GM18498 (cell line): ENCODE data around the gene GJB3.
"Not testable (repeated sequence)": the region's sequence is repeated elsewhere in the genome, so short reads cannot be mapped to it uniquely, and the experiment has no call there.

Experiments used
- ATAC-seq: cut with Tn5 transposase; IDR thresholded peaks from one replicate; pipeline ENCODE4 v1.9.1; 2021; ENCODE audit warnings: mild to moderate bottlenecking, moderate library complexity; ENCODE audit not compliant: unreplicated experiment

Gene GJB3

GRCh38 chr1:34818862-34819261, 37.8 kb downstream of the GJB3 start:
- ATAC-seq: not testable (repeated sequence)

- no peak for ATAC-seq
These were observed 41.2 kb downstream of the GJB3 start for GRCh38 chr1:34822202-34822601.

DNA sequence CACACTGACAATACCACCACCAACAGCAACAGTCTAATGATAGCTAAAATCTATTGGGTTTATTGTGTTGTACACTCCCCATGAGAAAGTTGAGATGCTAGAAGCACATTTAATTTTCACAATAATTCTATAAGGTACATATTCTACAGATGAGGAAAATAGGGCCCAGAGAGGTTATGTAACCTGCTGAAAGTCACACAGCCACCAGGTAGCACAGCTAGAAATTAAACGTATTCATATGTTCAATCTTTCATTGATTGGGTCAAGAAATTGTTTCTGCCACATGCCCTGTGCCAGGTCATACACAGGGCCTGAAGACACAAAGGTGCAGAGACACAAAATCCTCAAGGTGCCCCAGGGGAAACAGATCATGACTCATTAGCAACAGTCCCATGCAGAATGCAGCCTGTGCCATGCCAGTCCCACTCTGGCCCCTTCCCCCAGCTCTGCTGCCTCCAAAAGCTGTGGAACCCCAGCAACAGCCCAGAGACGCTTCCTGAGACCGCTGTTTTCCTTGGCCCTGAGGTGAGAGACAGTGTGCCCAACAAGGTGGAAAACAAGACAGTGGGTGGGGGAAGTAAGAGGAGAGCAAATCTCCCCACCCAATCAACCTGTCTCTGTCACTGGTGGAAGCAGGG, 43.9 kb downstream of the GJB3 start:
- ATAC-seq: no peak

GRCh38 chr1:34825455-34826091, 44.6 kb downstream of the GJB3 start:
- no peak for ATAC-seq

DNA sequence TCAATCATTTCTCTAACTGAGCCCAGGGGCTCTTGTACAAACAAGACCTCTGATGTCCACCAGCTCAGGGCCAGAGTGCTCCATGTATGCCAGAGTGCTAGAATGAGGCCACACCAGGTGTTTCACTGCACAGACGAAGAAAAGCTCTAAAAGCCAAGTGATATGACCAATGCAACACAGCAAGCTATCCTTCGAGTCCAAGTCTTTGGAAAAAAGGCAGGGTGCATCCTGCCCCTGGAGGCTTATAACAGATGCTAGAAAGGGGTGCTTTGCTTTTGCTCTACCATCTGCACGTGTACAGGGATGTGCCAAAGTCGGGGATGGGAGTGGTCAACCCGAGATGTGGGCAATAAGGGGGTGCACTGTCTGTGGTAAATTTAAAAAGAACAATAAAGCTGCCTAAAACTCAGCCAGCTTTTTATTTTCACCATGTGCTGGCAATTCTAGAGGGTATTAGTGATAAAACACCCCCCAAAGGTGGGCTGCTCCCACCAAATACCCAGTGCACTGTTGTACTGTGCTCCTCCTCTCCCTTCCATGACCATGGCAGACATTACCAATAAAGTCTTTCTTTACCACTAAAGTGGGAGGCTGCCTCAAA, 46.4 kb downstream of the GJB3 start:
- ATAC-seq: no peak

GRCh38 chr1:34828611-34829010, 47.6 kb downstream of the GJB3 start:
- ATAC-seq: no peak

- ATAC-seq: no peak
These were observed 48.2 kb downstream of the GJB3 start for GRCh38 chr1:34829250-34829649.

DNA sequence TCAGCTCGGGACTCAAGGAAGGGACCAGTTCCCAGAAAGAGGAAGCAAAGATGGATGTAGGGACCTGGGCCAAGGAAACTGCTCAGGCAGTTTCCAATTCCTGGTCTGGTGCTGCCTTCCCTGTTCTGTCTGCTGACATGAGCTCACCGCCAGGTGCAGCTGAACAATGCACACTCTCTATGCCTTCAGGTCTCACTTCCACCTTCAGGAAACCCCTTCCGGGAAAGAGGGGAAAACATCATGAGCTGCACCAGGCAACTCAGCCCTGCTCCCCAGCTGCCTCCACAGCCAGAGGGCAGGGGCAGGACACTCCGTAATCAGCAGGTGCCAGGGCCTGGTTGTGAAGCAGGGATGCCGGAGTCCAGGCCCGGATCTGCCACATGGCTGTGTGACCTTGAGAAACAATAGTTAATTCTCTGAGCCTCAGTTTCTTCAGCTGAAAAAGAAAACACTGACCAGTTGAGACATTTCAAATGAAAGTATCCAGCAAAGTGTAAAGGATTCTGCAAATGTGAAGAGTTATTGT, 50.8 kb downstream of the GJB3 start:
- no peak for ATAC-seq

- ATAC-seq: no peak
These were observed 52.7 kb downstream of the GJB3 start for GRCh38 chr1:34833711-34834110.
